Activated CD4-positive, alpha-beta T cell treated with anti-CD3 and anti-CD28 coated beads, Interleukin-2, amount 50 U/mL, for 24 hours (primary cell): Measurements from ENCODE around the gene ATXN7L2.

ENCODE experiments used
- DNase-seq, 2 donors: peaks; one replicate each; pipeline ENCODE4 v3.0.0-alpha.2; 2020; ENCODE audit warnings: low read depth in 1 of 2, low spot score in 1 of 2

Gene ATXN7L2

GRCh38 chr1:109476825-109477224 lies 6.9 kb upstream of the ATXN7L2 start:
- no peak for DNase-seq

GRCh38 chr1:109477821-109478220 lies 5.9 kb upstream of the ATXN7L2 start:
- no peak for DNase-seq

- no peak for DNase-seq
Observed at GRCh38 chr1:109478806-109479205, 4.9 kb upstream of the ATXN7L2 start.

GRCh38 chr1:109479311-109479710 lies 4.4 kb upstream of the ATXN7L2 start:
- DNase-seq: no peak

GRCh38 chr1:109479901-109480300 lies 3.8 kb upstream of the ATXN7L2 start:
- DNase-seq: no peak

GRCh38 chr1:109481646-109482045 lies 2.1 kb upstream of the ATXN7L2 start:
- DNase-seq: no peak

- DNase-seq: no peak
Observed at GRCh38 chr1:109482242-109482641, 1.5 kb upstream of the ATXN7L2 start.

- no peak for DNase-seq
Observed at GRCh38 chr1:109482791-109483671, 674 bp upstream of the ATXN7L2 start.

GRCh38 chr1:109484519-109484975 lies 842 bp downstream of the ATXN7L2 start:
- no peak for DNase-seq

GRCh38 chr1:109485001-109485400 lies 1.3 kb downstream of the ATXN7L2 start:
- DNase-seq: no peak

- no peak for DNase-seq
Observed at GRCh38 chr1:109487261-109487660, 3.6 kb downstream of the ATXN7L2 start.

GRCh38 chr1:109488201-109488600 lies 4.5 kb downstream of the ATXN7L2 start:
- DNase-seq: no peak

GRCh38 chr1:109488696-109489095 lies 5.0 kb downstream of the ATXN7L2 start:
- DNase-seq: no peak

GRCh38 chr1:109490029-109490933 lies 6.6 kb downstream of the ATXN7L2 start:
- DNase-seq: peak; percentile 46 to 61

- DNase-seq: no peak
Observed at GRCh38 chr1:109490934-109491302, 7.2 kb downstream of the ATXN7L2 start.

- DNase-seq: no peak
Observed at GRCh38 chr1:109491372-109491771, 7.7 kb downstream of the ATXN7L2 start.

GRCh38 chr1:109492779-109493178 lies 9.1 kb downstream of the ATXN7L2 start:
- no peak for DNase-seq

- DNase-seq: no peak
Observed at GRCh38 chr1:109493227-109493626, 9.5 kb downstream of the ATXN7L2 start.

GRCh38 chr1:109493805-109494539 lies 10.3 kb downstream of the ATXN7L2 start, which contains the start of gene CYB561D1:
TSS of gene CYB561D1 (plus strand) at chr1:109494094. CDS start at chr1:109494140, 46 bp downstream.
- peak; percentile 81 to 87 for DNase-seq

- no peak for DNase-seq
Observed at GRCh38 chr1:109495738-109496137, 12.0 kb downstream of the ATXN7L2 start.
